Measurements from ENCODE around the gene MCM3AP. TPM values are rescaled to one million over a fixed set of nuclear protein-coding genes. Genes with fewer than 3 reads are reported as not detected.
"Not testable (repeated sequence)": the region's sequence is repeated elsewhere in the genome, so short reads cannot be mapped to it uniquely, and the experiment has no call there.

Gene MCM3AP
- total and polyA plus RNA-seq, 7 donors, result 16.9 to 92.8 (median 48.9) TPM

DNA sequence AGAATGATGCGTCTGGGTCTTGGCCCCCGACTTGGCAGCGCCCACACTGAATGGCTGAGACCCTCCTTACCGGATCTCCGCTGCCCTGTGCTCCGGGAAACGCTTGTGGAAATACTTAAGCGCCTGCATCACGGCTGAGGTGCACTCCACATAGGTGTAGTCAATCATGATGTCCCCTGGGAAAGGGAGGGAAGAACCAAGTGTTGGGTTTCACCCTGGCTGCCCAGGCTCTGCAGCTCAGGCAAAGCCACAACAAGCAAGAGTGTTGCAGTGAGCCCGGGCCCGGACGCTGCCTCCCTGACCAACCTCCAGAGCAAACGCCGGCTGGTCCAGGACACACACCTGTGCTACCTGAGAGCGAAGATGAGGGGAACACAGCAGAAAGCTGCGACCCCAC, 79.6 kb downstream of the MCM3AP start:
- WGBS, 2 donors, result 96% methylated on average over 16 of the region's 16 CpGs
- DNase-seq, result no peak

DNA sequence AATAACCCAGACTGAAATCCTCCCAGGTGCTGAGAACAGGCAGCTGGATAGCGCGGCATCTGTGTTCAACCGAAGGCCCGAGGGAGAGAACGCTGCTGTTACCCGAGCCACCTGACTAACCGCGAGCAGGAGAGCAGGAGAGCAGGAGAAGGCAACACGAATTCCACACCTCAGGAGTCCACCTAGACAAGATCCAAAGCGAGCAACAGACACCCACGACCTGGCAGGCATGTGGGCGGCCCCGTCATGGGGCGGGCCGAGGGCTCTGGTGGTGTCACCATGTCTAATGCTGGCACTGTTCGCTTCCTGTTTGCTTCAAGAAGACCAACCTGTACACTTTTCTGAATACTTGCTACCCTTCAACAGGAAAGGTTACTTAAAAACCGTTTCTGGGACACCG, 80.2 kb downstream of the MCM3AP start:
- Histone ChIP-seq H3K9me3 (no peaks in the 10 kb centered on the region), H3K4me1 (no peaks in the 10 kb centered on the region), H3K27me3 (no peaks in the 10 kb centered on the region), H3K36me3 (peaks cover 9 to 83% (median 48%) of the 10 kb centered on the region in 4 donors), H3K27ac (no peak overlapping the region), H3K4me3 (no peak overlapping the region)
- DNase-seq, result peak; percentile 42
- 93% methylated on average over 18 of the region's 18 CpGs for WGBS, 2 donors
- TF ChIP-seq EP300 (IDR thresholded peaks at IDR 0.05) (no peak), POLR2AphosphoS5 (IDR thresholded peaks at IDR 0.05) (no peak), POLR2A (IDR thresholded peaks at IDR 0.05) (no peak)
- TF ChIP-seq, protein P1, sequence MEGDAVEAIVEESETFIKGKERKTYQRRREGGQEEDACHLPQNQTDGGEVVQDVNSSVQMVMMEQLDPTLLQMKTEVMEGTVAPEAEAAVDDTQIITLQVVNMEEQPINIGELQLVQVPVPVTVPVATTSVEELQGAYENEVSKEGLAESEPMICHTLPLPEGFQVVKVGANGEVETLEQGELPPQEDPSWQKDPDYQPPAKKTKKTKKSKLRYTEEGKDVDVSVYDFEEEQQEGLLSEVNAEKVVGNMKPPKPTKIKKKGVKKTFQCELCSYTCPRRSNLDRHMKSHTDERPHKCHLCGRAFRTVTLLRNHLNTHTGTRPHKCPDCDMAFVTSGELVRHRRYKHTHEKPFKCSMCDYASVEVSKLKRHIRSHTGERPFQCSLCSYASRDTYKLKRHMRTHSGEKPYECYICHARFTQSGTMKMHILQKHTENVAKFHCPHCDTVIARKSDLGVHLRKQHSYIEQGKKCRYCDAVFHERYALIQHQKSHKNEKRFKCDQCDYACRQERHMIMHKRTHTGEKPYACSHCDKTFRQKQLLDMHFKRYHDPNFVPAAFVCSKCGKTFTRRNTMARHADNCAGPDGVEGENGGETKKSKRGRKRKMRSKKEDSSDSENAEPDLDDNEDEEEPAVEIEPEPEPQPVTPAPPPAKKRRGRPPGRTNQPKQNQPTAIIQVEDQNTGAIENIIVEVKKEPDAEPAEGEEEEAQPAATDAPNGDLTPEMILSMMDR (IDR thresholded peaks at IDR 0.05), result no peak
- intact Hi-C loops (cut with DNase I), result no loop called here

More for the DNA sequence above, 79.6 kb downstream of the MCM3AP start:
- TF ChIP-seq EP300 (IDR thresholded peaks at IDR 0.05) (no peak), POLR2A (IDR thresholded peaks at IDR 0.05) (no peak), POLR2AphosphoS5 (IDR thresholded peaks at IDR 0.05) (no peak)
- TF ChIP-seq, protein P1 (IDR thresholded peaks at IDR 0.05), result no peak
- H3K4me1 ChIP-seq, result no peaks in the 10 kb centered on the region
- no peak overlapping the region for H3K27ac ChIP-seq
- H3K27me3 ChIP-seq, result no peaks in the 10 kb centered on the region
- H3K36me3 ChIP-seq, result peaks cover 8 to 85% (median 51%) of the 10 kb centered on the region in 4 donors
- intact Hi-C loops (cut with DNase I), result no loop called here
- H3K4me3 ChIP-seq, result no peak overlapping the region
- no peaks in the 10 kb centered on the region for H3K9me3 ChIP-seq

DNA sequence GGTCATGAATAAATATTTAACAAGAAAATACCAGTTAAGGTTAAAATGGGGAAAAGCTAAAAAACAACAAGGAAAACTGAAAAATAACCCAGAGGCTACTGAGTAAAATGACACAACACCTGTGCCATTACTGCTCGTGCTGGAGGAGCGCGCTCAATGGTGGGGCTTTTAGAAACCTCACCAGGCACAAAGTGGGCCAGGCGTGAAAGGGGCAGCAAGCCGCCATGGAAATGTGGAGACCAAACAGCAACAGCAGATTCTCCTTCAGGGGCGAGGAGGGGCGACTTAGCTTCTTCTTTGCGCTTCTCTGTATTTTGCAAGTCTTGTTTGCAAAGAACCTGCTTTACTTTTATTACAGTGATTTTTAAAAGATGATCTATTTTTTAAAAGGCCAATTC, 82.2 kb downstream of the MCM3AP start:
- Histone ChIP-seq H3K27me3 (no peaks in the 10 kb centered on the region), H3K27ac (no peak overlapping the region), H3K36me3 (peaks cover 12 to 77% (median 41%) of the 10 kb centered on the region in 4 donors), H3K9me3 (no peaks in the 10 kb centered on the region), H3K4me3 (no peak overlapping the region), H3K4me1 (no peaks in the 10 kb centered on the region)
- TF ChIP-seq, protein P1 (IDR thresholded peaks at IDR 0.05), result no peak
- no peak for TF ChIP-seq EP300 (IDR thresholded peaks at IDR 0.05)
- TF ChIP-seq POLR2AphosphoS5 (IDR thresholded peaks at IDR 0.05), result no peak
- no peak for TF ChIP-seq POLR2A (IDR thresholded peaks at IDR 0.05)
- 97 to 98% methylated on average over 8 of the region's 8 CpGs for WGBS, 2 donors
- intact Hi-C loops (cut with DNase I), result no loop called here
- peak; percentile 33 for DNase-seq

DNA sequence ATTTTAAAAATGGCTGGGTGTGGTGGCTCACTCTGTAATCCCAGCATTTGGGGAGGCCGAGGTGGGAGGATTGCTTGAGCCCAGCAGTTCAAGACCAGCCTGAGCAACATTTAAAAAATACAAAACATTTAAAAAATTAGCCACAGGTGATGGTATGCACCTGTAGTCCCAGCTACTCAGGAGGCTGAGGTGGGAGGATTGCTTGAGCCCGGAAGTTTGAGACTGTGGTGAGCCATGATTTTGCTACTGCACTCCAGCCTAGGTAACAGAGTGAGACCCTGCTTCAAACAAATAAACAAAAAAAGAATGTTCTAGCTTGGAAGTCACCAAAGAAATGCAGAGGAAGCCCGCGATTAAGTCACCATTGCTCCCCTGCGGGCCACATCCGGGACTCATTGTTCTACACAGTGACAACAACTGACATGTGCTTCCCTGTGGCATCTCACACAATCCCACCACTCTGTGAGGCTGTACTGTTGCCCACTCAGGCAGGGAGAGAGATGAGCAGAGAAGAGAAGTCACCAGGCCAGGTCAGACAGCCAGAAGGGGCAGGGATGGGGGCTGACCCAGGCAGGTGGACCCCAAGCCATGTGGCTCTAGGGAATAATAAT, 82.7 kb downstream of the MCM3AP start:
- H3K9me3 ChIP-seq, result no peaks in the 10 kb centered on the region
- peak; percentile 40 for DNase-seq
- no peaks in the 10 kb centered on the region for H3K4me1 ChIP-seq
- 93 to 94% methylated on average over 6 of the region's 6 CpGs for WGBS, 2 donors
- H3K27me3 ChIP-seq, result no peaks in the 10 kb centered on the region
- intact Hi-C loops (cut with DNase I), result no loop called here
- H3K4me3 ChIP-seq, result no peak overlapping the region
- no peak overlapping the region for H3K27ac ChIP-seq
- TF ChIP-seq, protein P1 (IDR thresholded peaks at IDR 0.05), result no peak
- TF ChIP-seq EP300 (IDR thresholded peaks at IDR 0.05) (no peak), POLR2AphosphoS5 (IDR thresholded peaks at IDR 0.05) (no peak), POLR2A (IDR thresholded peaks at IDR 0.05) (no peak)
- peaks cover 9 to 77% (median 39%) of the 10 kb centered on the region in 4 donors for H3K36me3 ChIP-seq

DNA sequence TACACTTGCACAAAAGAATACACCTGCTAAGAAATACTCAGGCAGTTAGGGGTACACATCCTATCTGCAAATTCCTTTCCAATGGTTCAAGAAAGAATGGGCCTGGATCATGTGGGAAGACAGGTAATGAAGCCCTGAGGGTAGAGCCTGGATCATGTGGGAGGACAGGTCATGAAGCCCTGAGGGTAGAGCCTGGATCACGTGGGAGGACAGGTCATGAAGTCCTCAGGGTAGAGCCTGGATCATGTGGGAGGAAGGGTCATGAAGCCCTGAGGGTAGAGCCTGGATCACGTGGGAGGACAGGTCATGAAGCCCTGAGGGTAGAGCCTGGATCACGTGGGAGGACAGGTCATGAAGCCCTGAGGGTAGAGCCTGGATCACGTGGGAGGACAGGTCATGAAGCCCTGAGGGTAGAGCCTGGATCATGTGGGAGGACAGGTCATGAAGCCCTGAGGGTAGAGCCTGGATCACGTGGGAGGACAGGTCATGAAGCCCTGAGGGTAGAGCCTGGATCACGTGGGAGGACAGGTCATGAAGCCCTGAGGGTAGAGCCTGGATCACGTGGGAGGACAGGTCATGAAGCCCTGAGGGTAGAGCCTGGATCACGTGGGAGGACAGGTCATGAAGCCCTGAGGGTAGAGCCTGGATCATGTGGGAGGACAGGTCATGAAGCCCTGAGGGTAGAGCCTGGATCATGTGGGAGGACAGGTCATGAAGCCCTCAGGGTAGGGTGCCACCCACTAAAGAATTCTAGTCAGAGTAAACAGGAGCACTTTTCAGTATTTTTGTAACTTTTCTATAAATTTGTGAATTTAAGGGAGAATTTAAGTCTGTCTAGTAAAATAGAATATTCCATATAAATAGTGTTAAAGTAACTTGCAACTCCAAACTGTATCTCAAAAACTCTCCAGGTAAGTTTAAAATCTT, 84.3 kb downstream of the MCM3AP start:
- H3K36me3 ChIP-seq, result peaks cover 7 to 74% (median 29%) of the 10 kb centered on the region in 4 donors
- WGBS, 2 donors, result 89 to 96% methylated on average over 3 to 4 of the region's 8 CpGs
- H3K4me1 ChIP-seq; H3K27me3 ChIP-seq; H3K4me3 ChIP-seq; H3K27ac ChIP-seq; H3K9me3 ChIP-seq; DNase-seq; intact Hi-C loops (cut with DNase I): not testable (repeated sequence)

Measured in sigmoid colon (tissue), 7 donors.